Stimulated activated CD4-positive, alpha-beta T cell treated with anti-CD3 and anti-CD28 coated beads, Interleukin-2, amount 100 ng/mL, for 4 hours (primary cell): ENCODE measurements around the gene BNC2.

Experiments used
- DNase-seq: peaks from one replicate; pipeline ENCODE4 v3.0.0-alpha.2; 2020; ENCODE audit warnings: low read depth

Gene BNC2

GRCh38 chr9:16627967-16628366, 242.5 kb downstream of the BNC2 start:
- DNase-seq, result no peak

- DNase-seq, result no peak
Measured at GRCh38 chr9:16627521-16627920, 242.9 kb downstream of the BNC2 start.

- DNase-seq, result no peak
Measured at GRCh38 chr9:16626577-16627130, 243.8 kb downstream of the BNC2 start.

GRCh38 chr9:16625811-16626210, 244.7 kb downstream of the BNC2 start:
- no peak for DNase-seq

GRCh38 chr9:16625161-16625631, 245.3 kb downstream of the BNC2 start:
- no peak for DNase-seq

GRCh38 chr9:16624744-16625117, 245.7 kb downstream of the BNC2 start:
- no peak for DNase-seq

GRCh38 chr9:16623989-16624743, 246.3 kb downstream of the BNC2 start:
- DNase-seq, result no peak

GRCh38 chr9:16622541-16622940, 247.9 kb downstream of the BNC2 start:
- no peak for DNase-seq

- DNase-seq, result no peak
Measured at GRCh38 chr9:16619914-16620520, 250.5 kb downstream of the BNC2 start.

GRCh38 chr9:16619402-16619801, 251.1 kb downstream of the BNC2 start:
- DNase-seq, result no peak

- DNase-seq, result no peak
Measured at GRCh38 chr9:16618524-16618923, 251.9 kb downstream of the BNC2 start.

- DNase-seq, result no peak
Measured at GRCh38 chr9:16616686-16617085, 253.8 kb downstream of the BNC2 start.

GRCh38 chr9:16615451-16615850, 255.0 kb downstream of the BNC2 start:
- DNase-seq, result no peak

GRCh38 chr9:16613605-16614004, 256.9 kb downstream of the BNC2 start:
- no peak for DNase-seq

GRCh38 chr9:16613051-16613450, 257.4 kb downstream of the BNC2 start:
- no peak for DNase-seq

GRCh38 chr9:16612627-16613026, 257.8 kb downstream of the BNC2 start:
- DNase-seq, result no peak

- no peak for DNase-seq
Measured at GRCh38 chr9:16611983-16612382, 258.5 kb downstream of the BNC2 start.

GRCh38 chr9:16611001-16611400, 259.5 kb downstream of the BNC2 start:
- no peak for DNase-seq

GRCh38 chr9:16610538-16610937, 259.9 kb downstream of the BNC2 start:
- DNase-seq, result no peak

- DNase-seq, result no peak
Measured at GRCh38 chr9:16608906-16609305, 261.6 kb downstream of the BNC2 start.

- DNase-seq, result no peak
Measured at GRCh38 chr9:16602494-16602893, 268.0 kb downstream of the BNC2 start.

GRCh38 chr9:16601991-16602390, 268.5 kb downstream of the BNC2 start:
- DNase-seq, result no peak

- DNase-seq, result no peak
Measured at GRCh38 chr9:16598316-16598715, 272.2 kb downstream of the BNC2 start.

- no peak for DNase-seq
Measured at GRCh38 chr9:16597136-16597535, 273.3 kb downstream of the BNC2 start.
